ENCODE data around the gene DTHD1. TPM values are rescaled to one million over a fixed set of nuclear protein-coding genes. Genes with fewer than 3 reads are reported as not detected.

Gene DTHD1
- total RNA-seq, 1 donor: not detected

DNA sequence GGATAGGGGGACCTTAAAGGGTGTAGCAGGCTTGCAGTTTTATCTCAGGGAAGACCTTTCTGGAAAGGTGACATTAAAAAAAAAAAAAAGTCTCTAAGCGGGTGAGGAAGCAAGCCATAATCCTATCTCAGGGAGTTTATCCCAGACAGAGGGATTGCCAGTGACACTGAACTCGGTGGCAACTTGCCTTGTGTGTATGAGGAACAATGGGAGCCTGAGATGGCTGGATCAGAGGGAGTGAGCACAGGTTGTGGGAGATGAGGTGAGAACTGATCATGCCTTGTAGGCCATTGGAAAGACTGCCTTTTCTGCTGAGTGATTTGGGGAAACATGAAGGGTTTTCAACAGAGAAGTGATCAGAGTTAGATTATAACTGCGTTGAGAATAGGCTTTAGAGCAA lies 31.1 kb downstream of the DTHD1 start:
- TF ChIP-seq, protein P1, sequence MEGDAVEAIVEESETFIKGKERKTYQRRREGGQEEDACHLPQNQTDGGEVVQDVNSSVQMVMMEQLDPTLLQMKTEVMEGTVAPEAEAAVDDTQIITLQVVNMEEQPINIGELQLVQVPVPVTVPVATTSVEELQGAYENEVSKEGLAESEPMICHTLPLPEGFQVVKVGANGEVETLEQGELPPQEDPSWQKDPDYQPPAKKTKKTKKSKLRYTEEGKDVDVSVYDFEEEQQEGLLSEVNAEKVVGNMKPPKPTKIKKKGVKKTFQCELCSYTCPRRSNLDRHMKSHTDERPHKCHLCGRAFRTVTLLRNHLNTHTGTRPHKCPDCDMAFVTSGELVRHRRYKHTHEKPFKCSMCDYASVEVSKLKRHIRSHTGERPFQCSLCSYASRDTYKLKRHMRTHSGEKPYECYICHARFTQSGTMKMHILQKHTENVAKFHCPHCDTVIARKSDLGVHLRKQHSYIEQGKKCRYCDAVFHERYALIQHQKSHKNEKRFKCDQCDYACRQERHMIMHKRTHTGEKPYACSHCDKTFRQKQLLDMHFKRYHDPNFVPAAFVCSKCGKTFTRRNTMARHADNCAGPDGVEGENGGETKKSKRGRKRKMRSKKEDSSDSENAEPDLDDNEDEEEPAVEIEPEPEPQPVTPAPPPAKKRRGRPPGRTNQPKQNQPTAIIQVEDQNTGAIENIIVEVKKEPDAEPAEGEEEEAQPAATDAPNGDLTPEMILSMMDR (IDR thresholded peaks at IDR 0.05; ENCODE audit: insufficient read depth, low read depth, low read length): no peak
- H3K4me3 ChIP-seq (ENCODE audit: low read depth, low read length): no peak overlapping the region
- DNase-seq (ENCODE audit: low read depth): no peak

DNA sequence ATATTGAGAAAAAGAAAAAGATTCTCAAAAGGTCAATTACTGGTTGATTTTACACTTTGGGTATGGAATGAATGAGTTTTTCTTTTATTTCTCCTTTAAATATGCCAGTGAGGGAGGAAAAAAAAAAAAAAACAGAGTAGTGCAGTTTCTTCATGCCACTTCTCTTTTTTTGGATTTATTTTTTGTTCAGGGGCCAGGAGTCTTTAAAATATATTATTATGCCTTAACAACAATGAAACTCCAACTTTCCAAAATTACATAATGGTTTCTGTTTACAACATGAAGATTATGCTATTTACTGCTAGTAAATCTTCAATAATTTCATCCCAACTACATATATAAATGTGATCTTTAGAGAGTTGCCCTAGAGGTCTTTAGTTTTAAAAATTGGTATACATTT lies 31.9 kb downstream of the DTHD1 start:
- no peak for DNase-seq (ENCODE audit: low read depth)
- TF ChIP-seq, protein P1 (IDR thresholded peaks at IDR 0.05; ENCODE audit: insufficient read depth, low read depth, low read length): no peak
- H3K4me3 ChIP-seq (ENCODE audit: low read depth, low read length): no peak overlapping the region

DNA sequence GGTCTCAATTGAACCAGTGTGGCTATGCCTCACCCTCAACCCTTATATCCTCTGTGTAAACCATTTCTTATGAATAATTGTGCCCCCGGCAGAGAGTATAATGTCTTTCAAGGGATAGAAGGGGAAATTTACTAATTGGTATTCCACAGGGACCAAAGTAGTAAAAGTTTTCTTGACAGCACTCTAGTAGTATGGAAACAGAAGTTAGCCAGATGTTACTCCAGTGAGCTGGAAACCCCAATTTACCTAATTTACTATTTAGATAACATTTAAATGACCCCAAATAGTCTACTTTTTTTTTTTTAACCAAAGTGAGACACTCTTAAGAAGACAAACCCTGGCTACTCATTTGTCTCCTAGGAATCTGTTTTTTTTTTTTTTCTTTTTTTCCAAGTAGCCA lies 32.3 kb downstream of the DTHD1 start:
- no peak for DNase-seq (ENCODE audit: low read depth)
- no peak overlapping the region for H3K4me3 ChIP-seq (ENCODE audit: low read depth, low read length)
- TF ChIP-seq, protein P1 (IDR thresholded peaks at IDR 0.05; ENCODE audit: insufficient read depth, low read depth, low read length): no peak

DNA sequence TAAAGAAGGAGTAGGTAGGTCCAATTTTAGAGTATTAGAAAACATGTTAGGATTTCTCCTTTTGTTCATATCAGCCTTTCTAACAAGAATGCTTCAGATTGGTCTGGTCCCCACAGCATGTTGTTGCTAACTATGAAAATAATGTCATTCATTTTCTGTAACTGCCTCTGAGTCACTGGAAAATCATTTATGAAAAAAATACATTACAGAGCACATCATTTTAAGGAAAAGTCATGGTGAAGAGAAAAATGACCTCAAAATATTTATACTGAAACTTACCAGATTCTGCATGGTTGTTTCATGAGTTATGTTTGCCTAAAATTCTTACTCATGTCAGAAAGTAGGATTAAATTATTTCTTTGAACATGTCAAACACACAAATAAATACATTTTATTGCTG lies 35.2 kb downstream of the DTHD1 start:
- no peak for DNase-seq (ENCODE audit: low read depth)
- no peak overlapping the region for H3K4me3 ChIP-seq (ENCODE audit: low read depth, low read length)
- TF ChIP-seq, protein P1 (IDR thresholded peaks at IDR 0.05; ENCODE audit: insufficient read depth, low read depth, low read length): no peak

DNA sequence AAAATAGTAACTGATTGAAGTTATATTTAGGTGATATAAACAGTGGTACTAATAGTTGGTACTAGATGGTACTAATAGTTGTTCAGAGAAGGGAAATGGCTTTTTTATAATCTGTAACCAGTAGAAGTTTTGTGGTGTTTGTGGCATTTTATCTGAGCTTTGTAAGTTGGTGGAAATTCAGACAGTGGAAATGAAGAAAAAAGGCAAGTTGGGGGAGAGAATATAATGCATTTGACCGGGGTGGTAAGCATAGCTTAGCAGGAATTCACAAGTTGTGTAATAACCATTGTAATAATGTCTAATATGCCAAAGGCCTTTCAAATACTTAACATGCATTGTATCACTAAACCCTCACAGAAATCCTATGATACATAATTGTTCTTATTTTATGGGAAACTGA lies 36.3 kb downstream of the DTHD1 start:
- H3K4me3 ChIP-seq (ENCODE audit: low read depth, low read length): no peak overlapping the region
- no peak for DNase-seq (ENCODE audit: low read depth)
- TF ChIP-seq, protein P1 (IDR thresholded peaks at IDR 0.05; ENCODE audit: insufficient read depth, low read depth, low read length): no peak

DNA sequence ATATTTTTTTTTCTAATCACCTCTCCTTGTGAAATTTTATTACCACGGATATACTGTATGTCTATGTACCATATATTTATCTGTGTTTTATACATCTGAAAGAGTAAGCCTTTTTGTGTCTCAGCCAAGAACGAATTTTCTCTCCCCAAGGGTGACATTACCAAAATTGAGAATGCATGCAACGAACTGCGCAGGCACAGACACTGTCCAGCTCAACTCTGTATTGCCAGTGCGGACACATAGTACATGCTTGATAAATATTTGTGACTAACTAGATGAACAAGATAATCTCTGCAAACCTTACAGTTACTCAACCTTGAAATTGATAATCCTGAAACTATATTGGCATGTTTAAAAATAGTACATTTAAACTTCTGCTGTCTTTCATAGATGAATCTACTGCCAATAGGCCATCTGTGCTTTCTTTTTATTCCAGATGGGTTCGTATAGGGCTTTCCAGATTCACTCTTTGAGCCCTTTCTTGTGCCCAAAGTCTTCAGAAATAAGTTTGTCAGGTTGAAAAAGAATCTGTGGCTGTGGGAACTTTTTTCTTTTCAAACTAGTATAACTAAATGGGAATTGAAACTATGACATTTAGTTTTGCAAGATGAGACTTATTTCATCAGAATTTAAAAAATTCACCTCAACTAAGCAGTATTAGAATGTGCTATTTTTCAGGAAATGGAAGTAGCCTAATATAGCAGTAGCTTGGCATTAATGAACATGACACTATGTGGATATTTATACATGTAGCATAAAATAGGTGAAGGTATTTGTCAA lies 38.9 kb downstream of the DTHD1 start:
- DNase-seq (ENCODE audit: low read depth): no peak
- TF ChIP-seq, protein P1 (IDR thresholded peaks at IDR 0.05; ENCODE audit: insufficient read depth, low read depth, low read length): no peak
- no peak overlapping the region for H3K4me3 ChIP-seq (ENCODE audit: low read depth, low read length)

DNA sequence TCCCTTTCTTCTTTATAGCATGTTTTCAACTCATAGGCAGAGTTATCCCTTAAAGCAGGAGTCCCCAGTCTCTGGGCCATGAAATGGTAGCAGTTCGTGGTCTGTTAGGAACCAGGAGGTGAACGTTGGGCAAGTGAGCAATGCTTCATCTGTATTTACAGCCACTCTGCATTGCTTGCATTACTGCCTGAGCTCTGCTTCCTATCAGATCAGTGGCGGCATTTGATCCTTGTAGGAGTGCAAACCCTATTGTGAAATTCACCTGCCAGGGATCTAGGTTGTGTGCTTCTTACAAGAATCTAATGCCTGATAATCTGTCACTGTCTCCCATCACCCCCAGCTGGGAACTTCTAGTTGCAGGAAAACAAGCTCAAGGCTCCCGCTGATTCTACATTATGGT lies 39.8 kb downstream of the DTHD1 start:
- no peak overlapping the region for H3K4me3 ChIP-seq (ENCODE audit: low read depth, low read length)
- DNase-seq (ENCODE audit: low read depth): no peak
- TF ChIP-seq, protein P1 (IDR thresholded peaks at IDR 0.05; ENCODE audit: insufficient read depth, low read depth, low read length): no peak

All from fibroblast of villous mesenchyme (primary cell).